K562 (cell line): ENCODE data around the gene C1orf116. TPM values are rescaled to one million over a fixed set of nuclear protein-coding genes. Genes with fewer than 3 reads are reported as not detected.

Experiments
- CSDE1 ChIP-seq, 2 experiments: fragments of 450-650 bp; IDR thresholded peaks; 2 replicates each; pipeline ENCODE4 v1.6.1; 2016; ENCODE audit warnings: mild to moderate bottlenecking in 1 of 2
- CTCF ChIP-seq, 3 experiments: IDR thresholded peaks in 2 of 3; conservative IDR thresholded peaks in 1 of 3; 2 replicates each; pipeline ENCODE4 v1.5.1; 2011 to 2012; ENCODE audit warnings: low read length in 3 of 3, mild to moderate bottlenecking in 3 of 3, control low read depth in 2 of 3, improper control_type of control experiment in 1 of 3, inconsistent platforms in 1 of 3, low read depth in 1 of 3, mixed read lengths in 1 of 3, moderate library complexity in 1 of 3; ENCODE audit not compliant: insufficient read depth in 2 of 3
- GATAD2B ChIP-seq: fragments of 450-650 bp; IDR thresholded peaks from 2 replicates; pipeline ENCODE4 v1.6.1; 2017; ENCODE audit warnings: mild to moderate bottlenecking, borderline replicate concordance
- HMG20A ChIP-seq: fragments of 450-650 bp; formaldehyde crosslinking; conservative IDR thresholded peaks from 2 replicates; pipeline ENCODE4 v1.4.0; 2020; ENCODE audit warnings: mild to moderate bottlenecking, mixed read lengths
- KAT7 ChIP-seq: sonication (generic); formaldehyde crosslinking; IDR thresholded peaks from 2 replicates; pipeline ENCODE4 v1.8.0; 2022; ENCODE audit warnings: missing genetic modification reagents, mild to moderate bottlenecking, borderline replicate concordance
- KLF16 ChIP-seq: IDR thresholded peaks from 2 replicates; pipeline ENCODE4 v1.6.1; 2016; ENCODE audit warnings: antibody characterized with exemption
- NCOR1 ChIP-seq: fragments of 450-650 bp; IDR thresholded peaks from 2 replicates; pipeline ENCODE4 v1.6.1; 2016; ENCODE audit warnings: mild to moderate bottlenecking, moderate library complexity
- NFATC3 ChIP-seq: fragments of 450-650 bp; IDR thresholded peaks from 2 replicates; pipeline ENCODE4 v1.6.1; 2017; ENCODE audit warnings: mild to moderate bottlenecking
- NFIX ChIP-seq: fragments of 250-450 bp; sonication (Bioruptor Pico); IDR thresholded peaks from 2 replicates; pipeline ENCODE4 v1.4.0; 2020; ENCODE audit warnings: low read depth, mild to moderate bottlenecking, moderate library complexity
- NFYB ChIP-seq: IDR thresholded peaks from 2 replicates; pipeline ENCODE4 v1.6.1; 2011; ENCODE audit warnings: mild to moderate bottlenecking, moderate library complexity; ENCODE audit not compliant: insufficient read length; ENCODE audit errors: extremely low read depth
- RBBP5 ChIP-seq: fragments of 200-600 bp; sonication (generic); IDR thresholded peaks from 2 replicates; pipeline ENCODE4 v1.6.1; 2012; ENCODE audit warnings: borderline replicate concordance, mild to moderate bottlenecking, low read length, control low read depth, inconsistent platforms; ENCODE audit not compliant: insufficient read depth, poor library complexity, severe bottlenecking
- TAF1 ChIP-seq: IDR thresholded peaks from 2 replicates; pipeline ENCODE4 v1.6.1; 2011; ENCODE audit warnings: mild to moderate bottlenecking, low read length, moderate library complexity; ENCODE audit not compliant: insufficient read depth, control insufficient read depth, severe bottlenecking; ENCODE audit errors: extremely low read depth
- TEAD1 ChIP-seq, 2 experiments: fragments of 450-650 bp in 1 of 2; sonication (generic) in 1 of 2; formaldehyde crosslinking; IDR thresholded peaks; 2 replicates each; pipeline versions ENCODE4 v1.4.0 to v1.8.0; 2020 to 2022; ENCODE audit warnings: mild to moderate bottlenecking in 2 of 2, missing genetic modification reagents in 1 of 2
- TEAD2 ChIP-seq: fragments of 450-650 bp; IDR thresholded peaks from 2 replicates; pipeline ENCODE4 v1.6.1; 2016; ENCODE audit warnings: missing genetic modification characterization, control low read depth, missing compliant biosample characterization
- TFAP4 ChIP-seq: sonication (generic); formaldehyde crosslinking; IDR thresholded peaks from 2 replicates; pipeline ENCODE4 v1.8.0; 2022; ENCODE audit warnings: missing genetic modification reagents, mild to moderate bottlenecking, moderate library complexity, borderline replicate concordance
- ZNF398 ChIP-seq: fragments of 250-450 bp; sonication (Bioruptor Pico); IDR thresholded peaks from 2 replicates; pipeline ENCODE4 v1.8.0; 2021; ENCODE audit warnings: moderate library complexity, mild to moderate bottlenecking, inconsistent platforms
- ZNF77 ChIP-seq: fragments of 250-450 bp; sonication (Bioruptor Pico); IDR thresholded peaks from 2 replicates; pipeline ENCODE4 v1.5.0; 2020
- polyA plus RNA-seq, 8 experiments: library from polyadenylated mRNA; depleted of rRNA in 4 of 8; stranded (reverse) in 5 of 8; unstranded in 3 of 8; fragments of >200 nt; fragmentation: Nextera tagmentation in 2 of 8; fragmentation: Illumina TruSeq in 1 of 8; extraction: Ambion mirVana in 2 of 8; extraction: Trizol in 1 of 8; gene quantifications; 2 replicates each; pipeline versions ENCODE4 v1.2.1 to v1.2.3, GENCODE V29; 2011 to 2014; ENCODE audit warnings: inconsistent platforms in 1 of 8, missing spikeins in 1 of 8
- total RNA-seq, 7 experiments: library from RNA; depleted of rRNA in 6 of 7; stranded (reverse); fragments of >200 nt in 6 of 7; fragmentation: Illumina TruSeq in 2 of 7; extraction: Trizol in 2 of 7; gene quantifications; 2 replicates each; pipeline versions ENCODE4 v1.2.1 to v1.2.3, GENCODE V29; 2011 to 2021; ENCODE audit warnings: low replicate concordance in 1 of 7
- TF ChIP-seq, protein P1 (sequence below): fragments of 450-650 bp; formaldehyde crosslinking; IDR thresholded peaks from 2 replicates; pipeline ENCODE4 v1.4.0; 2020; ENCODE audit warnings: mild to moderate bottlenecking
- TF ChIP-seq, protein P2 (sequence below), 2 experiments: fragments of 450-650 bp; IDR thresholded peaks; 2 replicates each; pipeline ENCODE4 v1.6.1; 2016

C1orf116 gene
- total and polyA plus RNA-seq, 9 of the 15 experiments (the other 6 are each of a cell fraction or from before 2014, with no cell fraction given) = 0.62 to 3.0 (median 0.95) TPM

GRCh38 chr1:207024202-207025145 lies 8.1 kb downstream of the C1orf116 start (continued):
- peak; percentile 56 for TF ChIP-seq TAF1
- TF ChIP-seq HMG20A (CRISPR knock-in tag) = peak; percentile 60; the same call in 1 of the 2 replicates
- TF ChIP-seq ZNF398 (CRISPR knock-in tag) = peak; percentile 87
- TF ChIP-seq TEAD1 (CRISPR knock-in tag; IDR thresholded peaks at IDR 0.05) = peak; percentile 92 to 99
- peak; percentile 92 for TF ChIP-seq TEAD2 (tag)
- peak; percentile 79; the same call in 1 of the 2 replicates for TF ChIP-seq KAT7 (CRISPR knock-in tag)
- TF ChIP-seq, protein P1, sequence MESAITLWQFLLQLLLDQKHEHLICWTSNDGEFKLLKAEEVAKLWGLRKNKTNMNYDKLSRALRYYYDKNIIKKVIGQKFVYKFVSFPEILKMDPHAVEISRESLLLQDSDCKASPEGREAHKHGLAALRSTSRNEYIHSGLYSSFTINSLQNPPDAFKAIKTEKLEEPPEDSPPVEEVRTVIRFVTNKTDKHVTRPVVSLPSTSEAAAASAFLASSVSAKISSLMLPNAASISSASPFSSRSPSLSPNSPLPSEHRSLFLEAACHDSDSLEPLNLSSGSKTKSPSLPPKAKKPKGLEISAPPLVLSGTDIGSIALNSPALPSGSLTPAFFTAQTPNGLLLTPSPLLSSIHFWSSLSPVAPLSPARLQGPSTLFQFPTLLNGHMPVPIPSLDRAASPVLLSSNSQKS (CRISPR knock-in tag) = peak; percentile 94
- 0 out of 2 replicates have a peak, but pooled peaks have one; percentile 26 for TF ChIP-seq ZNF77 (CRISPR knock-in tag)
- peak; percentile 96 for TF ChIP-seq GATAD2B
- TF ChIP-seq CSDE1 (IDR thresholded peaks at IDR 0.05) = no peak
- 0 out of 6 replicates have a peak, but pooled peaks of 1 of the 3 experiments have one; percentile 0 for TF ChIP-seq CTCF (IDR thresholded peaks at IDR 0.05 in 2 of 3, conservative IDR thresholded peaks at IDR 0.05 in 1 of 3; ENCODE audit: insufficient read depth in 2 of 3, low read depth in 1 of 3, low read length in 3 of 3)
- TF ChIP-seq, protein P2, sequence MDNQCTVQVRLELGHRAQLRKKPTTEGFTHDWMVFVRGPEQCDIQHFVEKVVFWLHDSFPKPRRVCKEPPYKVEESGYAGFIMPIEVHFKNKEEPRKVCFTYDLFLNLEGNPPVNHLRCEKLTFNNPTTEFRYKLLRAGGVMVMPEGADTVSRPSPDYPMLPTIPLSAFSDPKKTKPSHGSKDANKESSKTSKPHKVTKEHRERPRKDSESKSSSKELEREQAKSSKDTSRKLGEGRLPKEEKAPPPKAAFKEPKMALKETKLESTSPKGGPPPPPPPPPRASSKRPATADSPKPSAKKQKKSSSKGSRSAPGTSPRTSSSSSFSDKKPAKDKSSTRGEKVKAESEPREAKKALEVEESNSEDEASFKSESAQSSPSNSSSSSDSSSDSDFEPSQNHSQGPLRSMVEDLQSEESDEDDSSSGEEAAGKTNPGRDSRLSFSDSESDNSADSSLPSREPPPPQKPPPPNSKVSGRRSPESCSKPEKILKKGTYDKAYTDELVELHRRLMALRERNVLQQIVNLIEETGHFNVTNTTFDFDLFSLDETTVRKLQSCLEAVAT (IDR thresholded peaks at IDR 0.05) = peak; percentile 84 to 99
- peak; percentile 99 for TF ChIP-seq KLF16
- peak; percentile 100 for TF ChIP-seq NFATC3
- TF ChIP-seq NFYB = peak; percentile 28
- TF ChIP-seq NFIX = no peak
- TF ChIP-seq TFAP4 (CRISPR knock-in tag) = peak; percentile 97
- TF ChIP-seq NCOR1 = peak; percentile 100
- TF ChIP-seq RBBP5 = peak; percentile 82
